A549 (cell line): ENCODE data around the gene IDNK. TPM values are rescaled to one million over a fixed set of nuclear protein-coding genes. Genes with fewer than 3 reads are reported as not detected.
"Not testable (repeated sequence)": the region's sequence is repeated elsewhere in the genome, so short reads cannot be mapped to it uniquely, and the experiment has no call there.

Experiments used
- ATAC-seq, 2 experiments: fragments of 200-7000 bp in 1 of 2; fragments of >200 bp in 1 of 2; cut with Nextera tagmentation in 1 of 2; cut with Tn5 transposase in 1 of 2; 3 replicates each; pipeline versions ENCODE4 v1.8.0 to v1.9.1; 2018 to 2020; ENCODE audit warnings: mild to moderate bottlenecking in 1 of 2, moderate library complexity in 1 of 2
- CTCF ChIA-PET: fragments of 300-600 bp; sonication (Branson Sonifier 250); formaldehyde crosslinking; extraction: SDS; loops from one replicate; lab custom pipeline; 2021; ENCODE audit warnings: antibody characterized with exemption, inconsistent platforms; lab: Yijun Ruan, JAX
- POLR2A ChIA-PET: fragments of 350-600 bp; formaldehyde crosslinking; extraction: SDS; loops from one replicate; lab custom pipeline; 2021; ENCODE audit warnings: antibody characterized with exemption, inconsistent platforms; lab: Yijun Ruan, JAX
- DNase-seq, 2 experiments: peaks; one replicate each; pipeline versions ENCODE4 v3.0.0 to v3.0.0-alpha.2; 2011 to 2016; ENCODE audit warnings: low read depth in 1 of 2, low spot score in 1 of 2
- FAIRE-seq: peaks from 2 replicates; lab custom pipeline; 2011; peaks lifted over from hg19 to GRCh38; lab: Jason Lieb, UNC
- H3K27ac ChIP-seq, 2 experiments: fragments of >200 bp; sonication (Bioruptor Twin); formaldehyde crosslinking; 3 replicates each; pipeline ENCODE4 v1.5.1; 2016 to 2017
- H3K4me1 ChIP-seq: fragments of >200 bp; sonication (Bioruptor Twin); formaldehyde crosslinking; 3 replicates; pipeline ENCODE4 v1.6.1; 2016
- H3K4me2 ChIP-seq: fragments of >200 bp; sonication (Bioruptor Twin); formaldehyde crosslinking; 3 replicates; pipeline ENCODE4 v1.6.1; 2016
- H3K4me3 ChIP-seq: fragments of >200 bp; sonication (Bioruptor Twin); formaldehyde crosslinking; 3 replicates; pipeline ENCODE4 v1.5.1; 2016
- H3K9me3 ChIP-seq: fragments of >200 bp; sonication (Bioruptor Twin); formaldehyde crosslinking; 3 replicates; pipeline ENCODE4 v1.6.1; 2016
- CBX8 ChIP-seq: fragments of 200-600 bp; sonication (generic); IDR thresholded peaks from 2 replicates; pipeline ENCODE4 v1.6.1; 2016
- CEBPB ChIP-seq, 2 experiments: fragments of >200 bp in 1 of 2; sonication (Bioruptor Twin) in 1 of 2; formaldehyde crosslinking in 1 of 2; IDR thresholded peaks; 2 replicates each; pipeline ENCODE4 v1.6.1; 2012 to 2016
- CHD2 ChIP-seq: fragments of 150-350 bp; IDR thresholded peaks from 2 replicates; pipeline ENCODE4 v1.6.1; 2014; ENCODE audit warnings: low read length; ENCODE audit not compliant: partially characterized antibody
- E2F6 ChIP-seq: IDR thresholded peaks from 2 replicates; pipeline ENCODE4 v1.6.1; 2012; ENCODE audit warnings: low read depth, borderline replicate concordance
- ESRRA ChIP-seq: fragments of 150-350 bp; IDR thresholded peaks from 2 replicates; pipeline ENCODE4 v1.6.1; 2014; ENCODE audit warnings: mild to moderate bottlenecking, low read length, borderline replicate concordance
- FOSB ChIP-seq: fragments of 250-450 bp; sonication (Bioruptor Pico); IDR thresholded peaks from 2 replicates; pipeline ENCODE4 v1.5.0; 2020; ENCODE audit warnings: mild to moderate bottlenecking, moderate library complexity
- HDAC2 ChIP-seq: fragments of 200-600 bp; sonication (generic); IDR thresholded peaks from 2 replicates; pipeline ENCODE4 v1.6.1; 2016
- HES2 ChIP-seq: fragments of >200 bp; sonication (Bioruptor Twin); formaldehyde crosslinking; IDR thresholded peaks from 2 replicates; pipeline ENCODE4 v1.6.1; 2016
- HOXB13 ChIP-seq: fragments of 250-450 bp; sonication (Bioruptor Pico); IDR thresholded peaks from 2 replicates; pipeline ENCODE4 v1.5.0; 2020; ENCODE audit warnings: low read depth, mild to moderate bottlenecking, moderate library complexity
- HOXB5 ChIP-seq: fragments of 250-450 bp; sonication (Bioruptor Pico); IDR thresholded peaks from 2 replicates; pipeline ENCODE4 v1.5.0; 2020; ENCODE audit warnings: mild to moderate bottlenecking, moderate library complexity
- JUN ChIP-seq, 2 experiments: fragments of >200 bp; sonication (Bioruptor Twin); formaldehyde crosslinking; IDR thresholded peaks; 2 replicates in 1 of 2; 3 replicates in 1 of 2; pipeline ENCODE4 v1.6.1; 2016 to 2017
- JUNB ChIP-seq: fragments of >200 bp; sonication (Bioruptor Twin); formaldehyde crosslinking; IDR thresholded peaks from 2 replicates; pipeline ENCODE4 v1.6.1; 2016
- MAFK ChIP-seq: fragments of 450-650 bp; IDR thresholded peaks from 2 replicates; pipeline ENCODE4 v1.6.1; 2014; ENCODE audit not compliant: partially characterized antibody
- MYC ChIP-seq: IDR thresholded peaks from 2 replicates; pipeline ENCODE4 v1.6.1; 2012; ENCODE audit warnings: mild to moderate bottlenecking, inconsistent platforms, low read length, improper control_type of control experiment, borderline replicate concordance
- NFE2L2 ChIP-seq: fragments of 150-350 bp; conservative IDR thresholded peaks from 2 replicates; pipeline ENCODE4 v1.6.1; 2014; ENCODE audit warnings: low read length
- PHF8 ChIP-seq: fragments of 200-600 bp; sonication (generic); IDR thresholded peaks from 2 replicates; pipeline ENCODE4 v1.6.1; 2016; ENCODE audit warnings: low read depth, mild to moderate bottlenecking, antibody characterized with exemption, moderate library complexity, borderline replicate concordance
- POLR2AphosphoS2 ChIP-seq: conservative IDR thresholded peaks from 2 replicates; pipeline ENCODE4 v1.6.1; 2012; ENCODE audit warnings: low read length, improper control_type of control experiment, inconsistent platforms
- RAD21 ChIP-seq, 2 experiments: fragments of >200 bp in 1 of 2; sonication (Bioruptor Twin) in 1 of 2; formaldehyde crosslinking in 1 of 2; IDR thresholded peaks in 1 of 2; conservative IDR thresholded peaks in 1 of 2; 2 replicates in 1 of 2; 3 replicates in 1 of 2; pipeline ENCODE4 v1.6.1; 2012 to 2018; ENCODE audit warnings: inconsistent platforms in 1 of 2
- REST ChIP-seq: fragments of 200-600 bp; sonication (generic); IDR thresholded peaks from 2 replicates; pipeline ENCODE4 v1.6.1; 2016; ENCODE audit warnings: antibody characterized with exemption, mild to moderate bottlenecking, moderate library complexity
- RFX5 ChIP-seq: fragments of 450-650 bp; IDR thresholded peaks from 2 replicates; pipeline ENCODE4 v1.7.1; 2014; ENCODE audit warnings: antibody characterized with exemption, mild to moderate bottlenecking, moderate library complexity
- RNF2 ChIP-seq: fragments of 200-600 bp; sonication (generic); IDR thresholded peaks from 2 replicates; pipeline ENCODE4 v1.6.1; 2016; ENCODE audit warnings: low read depth, mild to moderate bottlenecking, antibody characterized with exemption, moderate library complexity, borderline replicate concordance
- SREBF2 ChIP-seq: fragments of 450-650 bp; IDR thresholded peaks from 2 replicates; pipeline ENCODE4 v1.6.1; 2014; ENCODE audit warnings: mild to moderate bottlenecking, moderate library complexity
- TP53 ChIP-seq: fragments of 250-450 bp; sonication (Bioruptor Pico); IDR thresholded peaks from 2 replicates; pipeline ENCODE4 v1.5.0; 2021; ENCODE audit warnings: mild to moderate bottlenecking, moderate library complexity
- USF2 ChIP-seq: fragments of 450-650 bp; IDR thresholded peaks from 2 replicates; pipeline ENCODE4 v1.6.1; 2014; ENCODE audit warnings: antibody characterized with exemption
- ZC3H11A ChIP-seq: fragments of 450-650 bp; IDR thresholded peaks from 2 replicates; pipeline ENCODE4 v1.6.1; 2014; ENCODE audit warnings: antibody characterized with exemption, mild to moderate bottlenecking
- WGBS: methylation state at CpG from one replicate; pipeline ENCODE4 v1.1.6; 2017; ENCODE audit errors: missing lambda C conversion rate; 5-methylcytosine and 5-hydroxymethylcytosine counted together
- polyA plus RNA-seq, 4 experiments: library from polyadenylated mRNA; depleted of rRNA in 3 of 4; stranded (reverse); fragments of >200 nt; fragmentation: RNase III in 1 of 4; extraction: RNeasy Plus Mini Kit Qiagen cat#74134 plus additional on column Dnase treatment in 1 of 4; gene quantifications; 2 replicates in 3 of 4; 3 replicates in 1 of 4; pipeline ENCODE4 v1.2.3, GENCODE V29; 2011 to 2017

IDNK gene
- polyA plus RNA-seq, 2 of the 4 experiments (the other 2 are of a cell fraction) = 10.9 to 16.2 TPM

GRCh38 chr9:83598487-83598886 lies 24.5 kb upstream of the IDNK start:
- CTCF ChIA-PET = interaction anchor here (2.1 kb wide), 1 partner anchor 22 kb away, joined by 7 read pairs; no protein-coding TSS in a partner anchor
- ATAC-seq = 0 out of 6 replicates have a peak, but pooled peaks of 1 of the 2 experiments have one; percentile 30
- H3K27ac ChIP-seq = no peak overlapping the region
- H3K4me3 ChIP-seq = no peak overlapping the region
- no peaks in the 10 kb centered on the region for H3K9me3 ChIP-seq
- H3K4me2 ChIP-seq = no peak overlapping the region
- POLR2A ChIA-PET = no interaction called here
- peak in 1 of 2 experiments; percentile 54; a peak in 1 of 4 replicates for TF ChIP-seq CEBPB (IDR thresholded peaks at IDR 0.05)
- TF ChIP-seq PHF8 = no peak
- WGBS = 48% methylated on average over 1 of the region's 1 CpG
- no peak for DNase-seq
- no peak for FAIRE-seq
- no peaks in the 10 kb centered on the region for H3K4me1 ChIP-seq

GRCh38 chr9:83599071-83599470 lies 23.9 kb upstream of the IDNK start:
- no peak overlapping the region for H3K27ac ChIP-seq
- ChIA-PET POLR2A (no interaction called here), CTCF (interaction anchor here (2.1 kb wide), 1 partner anchor 22 kb away, joined by 7 read pairs; no protein-coding TSS in a partner anchor)
- H3K4me2 ChIP-seq = no peak overlapping the region
- 71% methylated on average over 4 of the region's 4 CpGs for WGBS
- no peak overlapping the region for H3K4me3 ChIP-seq
- no peaks in the 10 kb centered on the region for H3K9me3 ChIP-seq
- H3K4me1 ChIP-seq = no peaks in the 10 kb centered on the region
- ATAC-seq (no peak), FAIRE-seq (no peak), DNase-seq (no peak)
- TF ChIP-seq MYC = no peak
- TF ChIP-seq RAD21 (conservative IDR thresholded peaks at IDR 0.05 in 1 of 2, IDR thresholded peaks at IDR 0.05 in 1 of 2) = no peak
- no peak for TF ChIP-seq HDAC2
- TF ChIP-seq NFE2L2 = no peak
- TF ChIP-seq RNF2 = no peak
- TF ChIP-seq CBX8 = no peak

- TF ChIP-seq RFX5 = no peak
- TF ChIP-seq POLR2AphosphoS2 = no peak
- no peak for TF ChIP-seq TP53 (CRISPR knock-in tag)
- no peak for TF ChIP-seq MAFK
- TF ChIP-seq HOXB13 (CRISPR knock-in tag) = no peak
- no peak for TF ChIP-seq JUN (IDR thresholded peaks at IDR 0.05)
- TF ChIP-seq SREBF2 = no peak
- no peak for TF ChIP-seq CHD2
- TF ChIP-seq REST = no peak
- TF ChIP-seq HES2 = no peak
- TF ChIP-seq ESRRA = no peak
- TF ChIP-seq RNF2 = no peak
- no peak for TF ChIP-seq USF2
- TF ChIP-seq E2F6 = no peak
- no peak for TF ChIP-seq JUNB
- no peak for TF ChIP-seq FOSB (CRISPR knock-in tag)
- no peak for TF ChIP-seq ZC3H11A
- TF ChIP-seq HOXB5 (CRISPR knock-in tag) = no peak
- no peaks in the 10 kb centered on the region for H3K4me1 ChIP-seq
- ChIA-PET CTCF (no interaction called here), POLR2A (no interaction called here)
- H3K4me2 ChIP-seq = no peak overlapping the region
- FAIRE-seq (no peak), DNase-seq (no peak), ATAC-seq (no peak)
- no peaks in the 10 kb centered on the region for H3K9me3 ChIP-seq
- no peak overlapping the region for H3K4me3 ChIP-seq
- WGBS = 13% methylated on average over 2 of the region's 2 CpGs
- no peak overlapping the region for H3K27ac ChIP-seq
Measured at GRCh38 chr9:83601463-83601862, 21.5 kb upstream of the IDNK start.

GRCh38 chr9:83607620-83608019 lies 15.3 kb upstream of the IDNK start:
- H3K4me2 ChIP-seq, H3K4me3 ChIP-seq, POLR2A ChIA-PET, ATAC-seq, H3K27ac ChIP-seq, DNase-seq, FAIRE-seq, H3K9me3 ChIP-seq, H3K4me1 ChIP-seq, CTCF ChIA-PET: not testable (repeated sequence)
- WGBS = 30% methylated on average over 3 of the region's 3 CpGs

- CTCF ChIA-PET = interaction anchor here (0.7 kb wide), 1 partner anchor 16 kb away, joined by 3 read pairs; no protein-coding TSS in a partner anchor
- 31% methylated on average over 3 of the region's 3 CpGs for WGBS
- POLR2A ChIA-PET, H3K27ac ChIP-seq, ATAC-seq, H3K4me3 ChIP-seq, H3K9me3 ChIP-seq, DNase-seq, FAIRE-seq, H3K4me2 ChIP-seq, H3K4me1 ChIP-seq: not testable (repeated sequence)
Measured at GRCh38 chr9:83613298-83613697, 9.6 kb upstream of the IDNK start.
